ENCODE results near the gene PLAC9.
"Not testable (repeated sequence)": the region's sequence is repeated elsewhere in the genome, so short reads cannot be mapped to it uniquely, and the experiment has no call there.

The PLAC9 gene

GRCh38 chr10:80140251-80140650 lies 7.7 kb downstream of the PLAC9 start:
- Histone ChIP-seq H3K9ac (ENCODE audit: low read length) (no peak overlapping the region), H3K9me3 (ENCODE audit: control insufficient read depth, insufficient read depth, low read depth, low read length) (no peaks in the 10 kb centered on the region), H3K4me1 (ENCODE audit: control insufficient read depth, insufficient read depth, low read length) (peaks cover 8% of the 10 kb centered on the region), H3K4me3 (ENCODE audit: low read depth, low read length) (no peak overlapping the region), H3K36me3 (ENCODE audit: control insufficient read depth, insufficient read depth, low read length) (no peaks in the 10 kb centered on the region), H3K27ac (ENCODE audit: low read depth, low read length) (no peak overlapping the region), H3K27me3 (ENCODE audit: control insufficient read depth, insufficient read depth, low read length) (peaks cover 14% of the 10 kb centered on the region)

GRCh38 chr10:80141696-80142460 lies 9.3 kb downstream of the PLAC9 start:
- H3K9ac ChIP-seq (ENCODE audit: low read length): no peak overlapping the region
- H3K4me1 ChIP-seq (ENCODE audit: control insufficient read depth, insufficient read depth, low read length): peaks cover 8% of the 10 kb centered on the region
- H3K36me3 ChIP-seq (ENCODE audit: control insufficient read depth, insufficient read depth, low read length): no peaks in the 10 kb centered on the region
- H3K27me3 ChIP-seq (ENCODE audit: control insufficient read depth, insufficient read depth, low read length): peaks cover 14% of the 10 kb centered on the region
- no peaks in the 10 kb centered on the region for H3K9me3 ChIP-seq (ENCODE audit: control insufficient read depth, insufficient read depth, low read depth, low read length)
- no peak overlapping the region for H3K27ac ChIP-seq (ENCODE audit: low read depth, low read length)
- H3K4me3 ChIP-seq (ENCODE audit: low read depth, low read length): no peak overlapping the region

GRCh38 chr10:80144067-80144695 lies 11.7 kb downstream of the PLAC9 start:
- Histone ChIP-seq H3K27ac (ENCODE audit: low read depth, low read length) (no peak overlapping the region), H3K27me3 (ENCODE audit: control insufficient read depth, insufficient read depth, low read length) (peaks cover 14% of the 10 kb centered on the region), H3K4me3 (ENCODE audit: low read depth, low read length) (peak overlapping the region; percentile 28; the same call in 1 of the 2 replicates), H3K9ac (ENCODE audit: low read length) (no peak overlapping the region), H3K4me1 (ENCODE audit: control insufficient read depth, insufficient read depth, low read length) (peaks cover 4% of the 10 kb centered on the region; the same call in 1 of the 2 replicates), H3K36me3 (ENCODE audit: control insufficient read depth, insufficient read depth, low read length) (no peaks in the 10 kb centered on the region), H3K9me3 (ENCODE audit: control insufficient read depth, insufficient read depth, low read depth, low read length) (peaks cover 4% of the 10 kb centered on the region; the same call in 1 of the 2 replicates)

- H3K27ac ChIP-seq (ENCODE audit: low read depth, low read length): no peak overlapping the region
- no peak overlapping the region for H3K9ac ChIP-seq (ENCODE audit: low read length)
- no peaks in the 10 kb centered on the region for H3K36me3 ChIP-seq (ENCODE audit: control insufficient read depth, insufficient read depth, low read length)
- peaks cover 4% of the 10 kb centered on the region; the same call in 1 of the 2 replicates for H3K4me1 ChIP-seq (ENCODE audit: control insufficient read depth, insufficient read depth, low read length)
- H3K9me3 ChIP-seq (ENCODE audit: control insufficient read depth, insufficient read depth, low read depth, low read length): peaks cover 5% of the 10 kb centered on the region; the same call in 1 of the 2 replicates
- H3K4me3 ChIP-seq (ENCODE audit: low read depth, low read length): no peak overlapping the region
- peaks cover 14% of the 10 kb centered on the region for H3K27me3 ChIP-seq (ENCODE audit: control insufficient read depth, insufficient read depth, low read length)
These were observed 12.2 kb downstream of the PLAC9 start for GRCh38 chr10:80144696-80145131.

- peaks cover 14% of the 10 kb centered on the region for H3K27me3 ChIP-seq (ENCODE audit: control insufficient read depth, insufficient read depth, low read length)
- not testable (repeated sequence) for H3K9me3 ChIP-seq (ENCODE audit: control insufficient read depth, insufficient read depth, low read depth, low read length); H3K9ac ChIP-seq (ENCODE audit: low read length); H3K4me3 ChIP-seq (ENCODE audit: low read depth, low read length); H3K27ac ChIP-seq (ENCODE audit: low read depth, low read length); H3K36me3 ChIP-seq (ENCODE audit: control insufficient read depth, insufficient read depth, low read length); H3K4me1 ChIP-seq (ENCODE audit: control insufficient read depth, insufficient read depth, low read length)
These were observed 13.1 kb downstream of the PLAC9 start for GRCh38 chr10:80145406-80146308.

GRCh38 chr10:80146918-80147317 lies 14.4 kb downstream of the PLAC9 start:
- H3K4me3 ChIP-seq (ENCODE audit: low read depth, low read length): no peak overlapping the region
- H3K9me3 ChIP-seq (ENCODE audit: control insufficient read depth, insufficient read depth, low read depth, low read length): peaks cover 5% of the 10 kb centered on the region; the same call in 1 of the 2 replicates
- peaks cover 3% of the 10 kb centered on the region; the same call in 1 of the 2 replicates for H3K36me3 ChIP-seq (ENCODE audit: control insufficient read depth, insufficient read depth, low read length)
- no peak overlapping the region for H3K27ac ChIP-seq (ENCODE audit: low read depth, low read length)
- H3K9ac ChIP-seq (ENCODE audit: low read length): no peak overlapping the region
- peaks cover 14% of the 10 kb centered on the region for H3K27me3 ChIP-seq (ENCODE audit: control insufficient read depth, insufficient read depth, low read length)
- peaks cover 4% of the 10 kb centered on the region; the same call in 1 of the 2 replicates for H3K4me1 ChIP-seq (ENCODE audit: control insufficient read depth, insufficient read depth, low read length)

- Histone ChIP-seq H3K4me3 (ENCODE audit: low read depth, low read length) (no peak overlapping the region), H3K36me3 (ENCODE audit: control insufficient read depth, insufficient read depth, low read length) (peaks cover 9% of the 10 kb centered on the region; the same call in 1 of the 2 replicates), H3K27ac (ENCODE audit: low read depth, low read length) (no peak overlapping the region), H3K4me1 (ENCODE audit: control insufficient read depth, insufficient read depth, low read length) (peaks cover 4% of the 10 kb centered on the region; the same call in 1 of the 2 replicates), H3K27me3 (ENCODE audit: control insufficient read depth, insufficient read depth, low read length) (peaks cover 14% of the 10 kb centered on the region), H3K9me3 (ENCODE audit: control insufficient read depth, insufficient read depth, low read depth, low read length) (peaks cover 5% of the 10 kb centered on the region; the same call in 1 of the 2 replicates), H3K9ac (ENCODE audit: low read length) (no peak overlapping the region)
These were observed 15.8 kb downstream of the PLAC9 start for GRCh38 chr10:80148166-80148805.

- H3K9ac ChIP-seq (ENCODE audit: low read length): no peak overlapping the region
- H3K27me3 ChIP-seq (ENCODE audit: control insufficient read depth, insufficient read depth, low read length): peaks cover 10% of the 10 kb centered on the region
- peaks cover 14% of the 10 kb centered on the region; the same call in 1 of the 2 replicates for H3K36me3 ChIP-seq (ENCODE audit: control insufficient read depth, insufficient read depth, low read length)
- peaks cover 5% of the 10 kb centered on the region; the same call in 1 of the 2 replicates for H3K9me3 ChIP-seq (ENCODE audit: control insufficient read depth, insufficient read depth, low read depth, low read length)
- H3K4me3 ChIP-seq (ENCODE audit: low read depth, low read length): no peak overlapping the region
- no peak overlapping the region for H3K27ac ChIP-seq (ENCODE audit: low read depth, low read length)
- H3K4me1 ChIP-seq (ENCODE audit: control insufficient read depth, insufficient read depth, low read length): peaks cover under 1% of the 10 kb centered on the region; the same call in 1 of the 2 replicates
These were observed 16.6 kb downstream of the PLAC9 start for GRCh38 chr10:80149123-80149522.

- H3K36me3 ChIP-seq (ENCODE audit: control insufficient read depth, insufficient read depth, low read length): peaks cover 20% of the 10 kb centered on the region
- H3K27me3 ChIP-seq (ENCODE audit: control insufficient read depth, insufficient read depth, low read length): peaks cover 1% of the 10 kb centered on the region; the same call in 1 of the 2 replicates
- H3K4me3 ChIP-seq (ENCODE audit: low read depth, low read length): no peak overlapping the region
- H3K9me3 ChIP-seq (ENCODE audit: control insufficient read depth, insufficient read depth, low read depth, low read length): peaks cover 5% of the 10 kb centered on the region; the same call in 1 of the 2 replicates
- H3K4me1 ChIP-seq (ENCODE audit: control insufficient read depth, insufficient read depth, low read length): no peaks in the 10 kb centered on the region
- no peak overlapping the region for H3K27ac ChIP-seq (ENCODE audit: low read depth, low read length)
- H3K9ac ChIP-seq (ENCODE audit: low read length): no peak overlapping the region
These were observed 17.6 kb downstream of the PLAC9 start for GRCh38 chr10:80150172-80150571.

- Histone ChIP-seq H3K4me3 (ENCODE audit: low read depth, low read length) (no peak overlapping the region), H3K27me3 (ENCODE audit: control insufficient read depth, insufficient read depth, low read length) (no peaks in the 10 kb centered on the region), H3K36me3 (ENCODE audit: control insufficient read depth, insufficient read depth, low read length) (peaks cover 42% of the 10 kb centered on the region)
These were observed 20.3 kb downstream of the PLAC9 start for GRCh38 chr10:80152820-80153219.

More at GRCh38 chr10:80152820-80153219, 20.3 kb downstream of the PLAC9 start:
- Histone ChIP-seq H3K9me3 (ENCODE audit: control insufficient read depth, insufficient read depth, low read depth, low read length) (peaks cover 5% of the 10 kb centered on the region; the same call in 1 of the 2 replicates), H3K9ac (ENCODE audit: low read length) (no peak overlapping the region), H3K27ac (ENCODE audit: low read depth, low read length) (no peak overlapping the region), H3K4me1 (ENCODE audit: control insufficient read depth, insufficient read depth, low read length) (no peaks in the 10 kb centered on the region)
